HG03280 (cell line): ENCODE results near the gene DENND1C.

Experiments
- ATAC-seq: cut with Tn5 transposase; IDR thresholded peaks from one replicate; pipeline ENCODE4 v1.9.1; 2021; ENCODE audit warnings: mild to moderate bottlenecking, moderate library complexity; ENCODE audit not compliant: unreplicated experiment

Gene DENND1C

GRCh38 chr19:6481541-6482342 is at the start of gene DENND1C:
Gene DENND1C (minus strand): TSS chr19:6481787. CDS start chr19:6481695, 92 bp downstream.
- peak; percentile 58 for ATAC-seq

GRCh38 chr19:6530386-6531162 is 49.0 kb upstream of the DENND1C start, which contains the start of gene TNFSF9:
Gene TNFSF9 (plus strand): TSS chr19:6531026. CDS start chr19:6531037, 11 bp downstream.
- ATAC-seq = peak; percentile 42

- no peak for ATAC-seq
These were observed 48.4 kb upstream of the DENND1C start for GRCh38 chr19:6529937-6530385.

- ATAC-seq = no peak
These were observed 47.8 kb upstream of the DENND1C start for GRCh38 chr19:6529351-6529750.

DNA sequence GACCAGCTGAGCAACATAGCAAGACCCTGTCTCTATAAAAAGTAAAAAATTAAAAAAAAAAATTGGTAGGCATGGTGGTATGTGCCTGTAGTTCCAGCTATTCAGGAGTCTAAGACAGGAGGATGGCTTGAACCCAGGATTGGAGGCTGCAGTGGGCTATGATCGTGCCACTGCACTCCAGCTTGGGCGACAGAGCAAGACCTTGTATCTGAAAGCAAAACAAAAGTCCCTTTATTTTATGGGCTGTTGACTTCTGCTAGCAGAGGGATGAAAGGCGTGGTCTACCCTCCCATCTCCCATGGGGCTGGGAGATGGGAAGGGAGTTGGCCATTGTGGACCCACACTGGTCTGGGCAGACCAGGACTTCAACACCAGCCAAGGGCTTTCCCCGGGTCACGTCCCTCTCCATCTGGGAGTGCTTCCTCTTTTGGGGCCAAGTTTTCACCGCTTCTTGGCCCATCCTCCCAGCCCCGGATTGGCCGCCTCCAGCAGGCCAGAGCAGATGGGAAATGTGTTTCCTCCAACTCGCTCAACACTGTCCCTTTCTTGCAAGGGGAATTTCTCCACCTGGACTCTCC is 47.0 kb upstream of the DENND1C start:
- ATAC-seq = no peak

DNA sequence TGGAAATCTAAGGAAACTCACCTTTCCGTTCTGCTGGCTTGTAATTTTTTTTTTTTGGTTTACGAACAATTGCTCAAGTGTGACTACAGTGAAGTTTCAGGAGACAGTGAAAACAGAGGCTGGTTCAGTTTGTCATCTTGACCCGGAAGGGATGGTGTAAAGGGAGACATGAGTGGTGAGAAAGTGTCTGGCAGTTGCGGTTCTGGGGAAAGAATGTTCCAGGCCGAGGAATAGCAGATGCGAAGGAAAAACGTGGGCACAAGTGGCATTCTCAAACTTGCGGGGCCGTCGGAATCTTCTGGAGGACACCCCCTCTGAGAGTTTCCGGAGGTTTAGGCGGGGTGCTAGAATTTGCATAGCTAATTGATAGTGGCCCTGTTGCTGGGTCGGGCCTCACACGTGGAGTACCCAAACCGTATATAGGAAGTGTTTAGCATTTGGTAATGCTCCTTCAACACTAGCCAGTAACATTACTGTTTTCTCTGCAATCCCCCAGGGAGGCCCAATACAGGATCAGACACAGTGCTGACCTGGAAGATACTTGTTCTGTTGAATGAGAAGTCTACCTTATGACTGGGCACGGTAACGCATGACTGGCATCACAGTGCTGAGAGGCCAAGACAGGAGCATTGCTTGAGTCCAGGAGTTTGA is 46.4 kb upstream of the DENND1C start:
- peak; percentile 39 for ATAC-seq

- no peak for ATAC-seq
These were observed 42.7 kb upstream of the DENND1C start for GRCh38 chr19:6524311-6524710.

GRCh38 chr19:6522712-6523111 is 41.1 kb upstream of the DENND1C start:
- no peak for ATAC-seq

DNA sequence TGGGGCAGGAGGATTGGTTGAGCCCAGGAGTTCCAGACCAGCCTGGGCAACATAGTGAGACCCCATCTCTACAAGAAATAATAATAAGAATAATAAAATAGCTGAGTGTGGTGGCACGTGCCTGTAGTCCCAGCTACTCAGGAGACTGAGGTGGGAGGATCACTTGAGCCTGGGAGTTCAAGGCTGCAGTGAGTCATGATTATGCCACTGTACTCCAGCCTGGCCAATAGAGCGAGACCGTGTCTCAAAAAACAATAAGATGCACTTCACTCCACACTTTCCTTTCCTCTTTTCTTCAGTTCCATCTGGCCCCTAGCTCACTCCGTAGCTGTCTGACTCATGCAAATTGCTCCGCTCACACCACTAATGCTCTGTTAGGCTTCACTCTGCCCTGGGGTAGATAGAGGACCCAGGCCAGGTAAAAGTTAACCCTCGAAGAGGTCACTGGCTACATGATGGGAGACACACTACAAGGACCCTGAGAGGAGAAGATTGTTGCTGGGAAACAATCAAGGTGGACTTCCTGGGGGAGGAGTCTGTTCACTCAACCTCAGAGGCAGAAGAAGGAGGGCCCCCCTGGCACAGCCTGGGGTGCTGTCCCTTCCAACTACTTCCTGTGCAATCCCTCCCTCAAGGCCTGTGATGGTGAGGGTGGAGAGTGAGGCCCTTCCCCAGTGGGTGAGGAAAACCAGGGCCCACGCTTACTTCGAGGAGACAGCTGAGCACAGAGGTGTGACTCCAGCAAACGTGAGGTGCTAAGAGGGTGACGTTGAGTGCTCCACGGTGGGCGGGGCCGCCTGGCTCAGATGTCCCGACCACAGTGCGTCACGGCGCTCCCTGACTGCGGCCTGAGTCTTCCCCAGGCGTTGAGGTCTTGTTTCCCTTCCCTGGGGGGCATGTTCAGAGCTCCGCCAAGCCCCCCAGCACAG is 40.4 kb upstream of the DENND1C start:
- ATAC-seq = peak; percentile 35

DNA sequence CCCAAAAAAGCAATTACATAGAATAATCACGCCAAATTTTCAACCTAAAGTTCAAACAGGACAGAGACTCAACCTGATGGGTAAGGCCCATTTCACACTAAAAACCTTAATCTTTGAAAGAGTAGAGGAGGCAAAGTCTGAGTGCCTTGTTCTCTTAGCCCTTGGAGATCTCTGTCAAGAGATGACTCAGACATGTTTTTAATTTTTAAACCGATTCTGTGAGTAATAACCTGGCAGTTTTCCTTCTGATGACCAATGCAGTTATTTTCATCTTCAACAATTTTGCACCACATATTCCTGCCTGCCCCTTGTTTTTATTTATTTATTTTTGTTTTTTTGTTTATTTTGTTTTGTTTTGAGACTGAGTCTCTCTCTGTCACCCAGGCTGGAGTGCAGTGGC is 37.7 kb upstream of the DENND1C start:
- ATAC-seq = no peak

- peak; percentile 32 for ATAC-seq
These were observed 36.7 kb upstream of the DENND1C start for GRCh38 chr19:6518145-6518911.

DNA sequence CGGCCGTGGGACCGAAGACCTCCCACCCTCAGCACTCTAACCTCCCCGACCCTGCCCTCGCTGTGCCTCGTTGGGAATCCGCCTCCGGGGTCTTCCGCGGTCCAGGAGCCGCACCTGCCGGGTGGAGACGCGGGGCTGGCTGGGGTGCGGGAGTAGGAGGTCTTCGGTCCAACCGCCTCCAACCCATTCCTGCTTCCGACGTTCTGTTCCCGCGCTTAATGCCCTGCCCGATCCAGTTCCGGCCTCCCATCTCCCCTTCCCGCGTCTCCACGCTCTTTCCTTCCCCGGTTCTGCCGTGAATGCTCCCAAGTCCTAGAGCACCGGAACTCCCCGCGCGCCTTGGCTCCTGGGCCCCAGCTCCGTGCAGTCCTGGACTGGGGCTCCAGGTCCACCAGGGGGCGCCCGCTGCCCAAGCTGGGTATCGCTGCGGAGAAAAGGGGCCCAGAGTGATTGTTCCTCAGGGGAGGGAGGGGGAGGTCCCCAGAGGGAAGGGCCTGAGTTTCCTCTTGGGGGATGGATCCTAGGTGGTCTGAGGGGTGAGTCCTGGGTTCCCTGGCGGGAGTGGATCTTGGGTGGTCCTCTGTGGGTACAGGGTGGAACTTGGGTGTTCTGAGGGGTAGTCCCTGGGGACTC is 35.2 kb upstream of the DENND1C start:
- ATAC-seq = peak; percentile 55

GRCh38 chr19:6516018-6516658 is 34.6 kb upstream of the DENND1C start:
- peak; percentile 38 for ATAC-seq

DNA sequence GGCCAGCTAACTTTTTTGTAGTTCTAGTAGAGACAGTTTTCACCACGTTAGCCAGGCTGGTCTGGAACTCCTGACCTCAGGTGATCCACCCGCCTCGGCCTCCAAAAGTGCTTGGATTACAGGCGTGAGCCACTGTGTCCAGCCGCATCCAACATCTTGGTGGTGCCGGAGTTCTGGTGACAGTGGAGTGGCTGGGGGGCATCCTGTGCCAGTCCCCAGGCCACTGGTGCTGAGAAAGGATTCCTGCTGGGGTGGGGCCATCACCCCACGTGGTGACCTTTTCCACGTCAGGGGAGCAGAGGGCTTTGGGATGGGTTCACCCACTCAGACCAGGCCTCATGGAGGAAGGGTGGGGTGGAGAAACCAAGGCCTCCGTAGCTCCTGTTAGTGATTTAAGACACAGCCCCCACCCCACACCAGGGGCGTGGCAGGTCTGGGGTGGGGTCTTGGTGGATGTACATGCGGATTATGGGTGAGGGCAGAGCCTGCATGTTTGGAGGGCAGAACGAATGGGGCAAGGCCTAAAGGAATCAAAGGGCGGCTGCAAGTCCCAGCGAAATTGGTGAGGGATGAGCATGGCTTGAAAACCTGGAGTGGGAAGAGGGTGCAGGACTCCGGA is 33.4 kb upstream of the DENND1C start:
- no peak for ATAC-seq

DNA sequence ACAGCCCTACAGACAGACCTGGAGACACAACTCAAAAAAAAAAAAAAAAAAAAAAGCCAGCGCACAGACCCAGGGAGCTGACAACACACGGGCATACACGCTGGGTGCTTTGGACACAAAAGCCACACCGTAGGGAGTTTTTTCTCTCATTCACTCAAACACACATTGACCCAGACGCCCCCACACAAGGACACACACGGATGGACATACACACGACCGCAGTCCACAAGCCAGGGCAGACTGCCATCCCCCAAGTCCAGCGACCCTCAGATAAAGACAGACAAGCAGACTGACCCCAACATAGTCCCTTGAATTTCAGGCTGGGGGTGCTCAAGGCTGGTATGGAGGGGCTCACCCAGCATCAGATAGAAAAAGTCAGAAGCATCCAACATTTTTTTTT is 32.5 kb upstream of the DENND1C start:
- ATAC-seq = no peak

GRCh38 chr19:6510618-6511017 is 29.0 kb upstream of the DENND1C start:
- no peak for ATAC-seq

GRCh38 chr19:6509118-6509971 is 27.8 kb upstream of the DENND1C start:
- ATAC-seq = no peak
